ENCODE measurements around the gene QRICH1. TPM values are rescaled to one million over a fixed set of nuclear protein-coding genes. Genes with fewer than 3 reads are reported as not detected.

QRICH1 gene
- total and polyA plus RNA-seq, 4 donors, result 35.1 to 76.0 (median 52.9) TPM

DNA sequence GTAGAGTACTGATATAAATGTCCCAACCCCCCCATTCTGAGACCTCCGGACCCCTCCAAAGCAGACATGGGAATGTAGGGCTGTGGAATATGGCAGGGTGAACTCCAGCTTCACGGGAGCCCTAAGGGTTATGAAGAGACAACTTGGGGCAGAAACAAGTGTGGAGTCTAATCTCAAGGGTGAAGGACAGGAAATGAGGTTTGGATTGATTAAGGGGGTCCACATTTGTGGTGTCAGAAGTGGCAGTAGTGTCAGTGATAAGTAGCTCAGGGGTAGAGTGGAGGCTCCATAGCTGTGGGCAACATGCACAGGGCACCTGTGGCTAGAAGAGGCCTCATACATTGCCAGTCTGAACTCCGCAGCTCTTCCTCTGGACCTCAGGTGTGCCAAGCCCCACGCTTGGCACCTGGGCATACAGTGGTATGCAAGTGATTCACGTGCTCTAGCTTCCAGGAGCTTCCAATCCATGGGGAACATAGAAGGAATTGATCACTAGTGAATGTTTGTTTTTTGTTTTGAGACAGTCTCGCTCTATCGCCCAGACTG, 108.0 kb downstream of the QRICH1 start:
- Histone ChIP-seq H3K36me3 (ENCODE audit: control insufficient read depth in 4 of 4, insufficient read depth in 4 of 4, low read length in 4 of 4) (peaks cover 11 to 29% (median 16%) of the 10 kb centered on the region in 4 donors), H3K9ac (ENCODE audit: insufficient read depth in 1 of 2, low read length in 2 of 2) (no peak overlapping the region), H3K4me3 (no peak overlapping the region), H3K27ac (ENCODE audit: low read depth in 1 of 2, low read length in 1 of 2) (no peak overlapping the region), H3K27me3 (ENCODE audit: control insufficient read depth in 3 of 3, insufficient read depth in 3 of 3, low read length in 2 of 3) (no peaks in the 10 kb centered on the region), H3K9me3 (ENCODE audit: control insufficient read depth in 4 of 4, insufficient read depth in 3 of 4, low read length in 3 of 4) (peaks cover 0 to 3% (median 0%) of the 10 kb centered on the region in 4 donors), H3K4me1 (ENCODE audit: control insufficient read depth in 5 of 5, insufficient read depth in 5 of 5, low read length in 5 of 5) (peaks cover 0 to 10% (median 1%) of the 10 kb centered on the region in 5 donors)
- TF ChIP-seq, protein P1, sequence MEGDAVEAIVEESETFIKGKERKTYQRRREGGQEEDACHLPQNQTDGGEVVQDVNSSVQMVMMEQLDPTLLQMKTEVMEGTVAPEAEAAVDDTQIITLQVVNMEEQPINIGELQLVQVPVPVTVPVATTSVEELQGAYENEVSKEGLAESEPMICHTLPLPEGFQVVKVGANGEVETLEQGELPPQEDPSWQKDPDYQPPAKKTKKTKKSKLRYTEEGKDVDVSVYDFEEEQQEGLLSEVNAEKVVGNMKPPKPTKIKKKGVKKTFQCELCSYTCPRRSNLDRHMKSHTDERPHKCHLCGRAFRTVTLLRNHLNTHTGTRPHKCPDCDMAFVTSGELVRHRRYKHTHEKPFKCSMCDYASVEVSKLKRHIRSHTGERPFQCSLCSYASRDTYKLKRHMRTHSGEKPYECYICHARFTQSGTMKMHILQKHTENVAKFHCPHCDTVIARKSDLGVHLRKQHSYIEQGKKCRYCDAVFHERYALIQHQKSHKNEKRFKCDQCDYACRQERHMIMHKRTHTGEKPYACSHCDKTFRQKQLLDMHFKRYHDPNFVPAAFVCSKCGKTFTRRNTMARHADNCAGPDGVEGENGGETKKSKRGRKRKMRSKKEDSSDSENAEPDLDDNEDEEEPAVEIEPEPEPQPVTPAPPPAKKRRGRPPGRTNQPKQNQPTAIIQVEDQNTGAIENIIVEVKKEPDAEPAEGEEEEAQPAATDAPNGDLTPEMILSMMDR (IDR thresholded peaks at IDR 0.05; ENCODE audit: control extremely low read depth, extremely low read depth), result no peak
- DNase-seq (no peak), ATAC-seq (ENCODE audit: insufficient read depth, low FRiP score) (no peak)
- WGBS, 2 donors, result 90 to 92% methylated on average over 7 of the region's 7 CpGs

DNA sequence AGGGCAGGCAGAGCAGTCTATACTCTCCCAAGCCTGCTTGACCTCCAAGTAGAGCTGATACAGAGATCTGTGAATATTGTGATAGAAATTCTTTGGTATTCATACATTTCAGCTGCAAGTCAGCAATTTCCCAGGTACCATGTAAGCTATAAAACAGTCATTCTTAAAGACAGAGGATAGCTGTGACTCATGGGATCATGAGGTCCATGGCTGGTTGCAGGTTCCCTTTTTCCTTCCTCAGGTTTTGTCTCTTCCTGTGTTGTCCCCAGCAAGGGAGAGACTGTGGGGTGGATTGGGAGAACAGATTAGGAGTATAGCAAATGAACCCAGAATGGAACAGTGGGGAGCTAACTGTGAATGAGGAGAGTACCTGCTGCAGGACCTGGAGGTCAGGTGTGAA, 109.2 kb downstream of the QRICH1 start:
- H3K9me3 ChIP-seq (ENCODE audit: control insufficient read depth in 4 of 4, insufficient read depth in 3 of 4, low read length in 3 of 4), result peaks cover 0 to 3% (median 0%) of the 10 kb centered on the region in 4 donors
- no peak overlapping the region for H3K4me3 ChIP-seq
- H3K4me1 ChIP-seq (ENCODE audit: control insufficient read depth in 5 of 5, insufficient read depth in 5 of 5, low read length in 5 of 5), result peaks cover 0 to 7% (median 3%) of the 10 kb centered on the region in 5 donors
- H3K9ac ChIP-seq (ENCODE audit: insufficient read depth in 1 of 2, low read length in 2 of 2), result no peak overlapping the region
- peaks cover 19 to 37% (median 23%) of the 10 kb centered on the region in 4 donors for H3K36me3 ChIP-seq (ENCODE audit: control insufficient read depth in 4 of 4, insufficient read depth in 4 of 4, low read length in 4 of 4)
- no peaks in the 10 kb centered on the region for H3K27me3 ChIP-seq (ENCODE audit: control insufficient read depth in 3 of 3, insufficient read depth in 3 of 3, low read length in 2 of 3)
- TF ChIP-seq, protein P1 (IDR thresholded peaks at IDR 0.05; ENCODE audit: control extremely low read depth, extremely low read depth), result no peak
- H3K27ac ChIP-seq (ENCODE audit: low read depth in 1 of 2, low read length in 1 of 2), result no peak overlapping the region
- no peak for ATAC-seq (ENCODE audit: insufficient read depth, low FRiP score)
- DNase-seq, result no peak

DNA sequence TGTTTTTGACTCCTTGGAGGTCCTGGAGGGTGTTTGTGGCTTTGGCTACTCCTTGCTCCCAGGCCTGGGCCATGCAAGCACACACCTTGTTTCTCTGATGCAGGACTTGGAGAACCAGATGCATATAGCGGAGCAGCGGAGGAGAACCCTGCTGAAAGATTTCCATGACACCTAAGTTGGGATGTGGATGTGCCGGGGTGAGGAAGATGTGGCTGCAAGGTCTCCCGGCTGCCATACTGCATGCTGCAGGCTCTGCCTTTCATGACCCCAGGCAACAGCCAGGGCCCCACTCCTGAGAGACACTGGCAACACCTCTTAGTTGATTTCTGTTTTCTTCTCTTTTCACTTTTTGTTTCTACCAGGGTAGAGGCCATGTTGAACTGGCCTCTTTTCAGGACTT, 110.8 kb downstream of the QRICH1 start:
- Histone ChIP-seq H3K36me3 (ENCODE audit: control insufficient read depth in 4 of 4, insufficient read depth in 4 of 4, low read length in 4 of 4) (peaks cover 23 to 41% (median 30%) of the 10 kb centered on the region in 4 donors), H3K27me3 (ENCODE audit: control insufficient read depth in 3 of 3, insufficient read depth in 3 of 3, low read length in 2 of 3) (no peaks in the 10 kb centered on the region), H3K27ac (ENCODE audit: low read depth in 1 of 2, low read length in 1 of 2) (no peak overlapping the region), H3K9me3 (ENCODE audit: control insufficient read depth in 4 of 4, insufficient read depth in 3 of 4, low read length in 3 of 4) (peaks cover 0 to 5% (median 0%) of the 10 kb centered on the region in 4 donors), H3K4me3 (no peak overlapping the region), H3K4me1 (ENCODE audit: control insufficient read depth in 5 of 5, insufficient read depth in 5 of 5, low read length in 5 of 5) (peaks cover 0 to 3% (median 0%) of the 10 kb centered on the region in 5 donors), H3K9ac (ENCODE audit: insufficient read depth in 1 of 2, low read length in 2 of 2) (no peak overlapping the region)
- WGBS, 2 donors, result 95 to 96% methylated on average over 4 of the region's 4 CpGs
- DNase-seq (no peak), ATAC-seq (ENCODE audit: insufficient read depth, low FRiP score) (no peak)
- TF ChIP-seq, protein P1 (IDR thresholded peaks at IDR 0.05; ENCODE audit: control extremely low read depth, extremely low read depth), result no peak

DNA sequence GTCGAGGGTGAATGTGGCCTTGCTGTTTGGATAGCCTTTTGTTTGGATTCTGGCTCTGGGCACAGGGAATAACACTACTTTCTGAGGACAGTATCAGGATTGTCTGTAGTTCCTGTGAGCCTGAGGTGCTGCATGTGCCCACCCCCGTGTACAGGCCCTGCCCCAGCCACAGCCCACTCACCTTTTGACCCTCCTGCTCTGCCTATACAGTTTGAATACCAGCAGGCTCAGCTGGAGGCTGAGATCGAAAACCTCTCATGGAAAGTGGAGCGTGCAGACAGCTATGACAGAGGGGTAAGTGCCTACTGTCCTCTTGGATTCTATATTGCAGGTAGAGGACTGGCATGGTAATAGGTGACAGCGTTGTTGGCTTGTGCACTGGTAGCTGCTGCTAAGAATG, 111.2 kb downstream of the QRICH1 start:
- peaks cover 0 to 5% (median 0%) of the 10 kb centered on the region in 4 donors for H3K9me3 ChIP-seq (ENCODE audit: control insufficient read depth in 4 of 4, insufficient read depth in 3 of 4, low read length in 3 of 4)
- ATAC-seq (ENCODE audit: insufficient read depth, low FRiP score) (no peak), DNase-seq (no peak)
- H3K27me3 ChIP-seq (ENCODE audit: control insufficient read depth in 3 of 3, insufficient read depth in 3 of 3, low read length in 2 of 3), result no peaks in the 10 kb centered on the region
- peaks cover 27 to 44% (median 30%) of the 10 kb centered on the region in 4 donors for H3K36me3 ChIP-seq (ENCODE audit: control insufficient read depth in 4 of 4, insufficient read depth in 4 of 4, low read length in 4 of 4)
- 84 to 90% methylated on average over 5 of the region's 5 CpGs for WGBS, 2 donors
- H3K4me1 ChIP-seq (ENCODE audit: control insufficient read depth in 5 of 5, insufficient read depth in 5 of 5, low read length in 5 of 5), result peaks cover 0 to 3% (median 0%) of the 10 kb centered on the region in 5 donors
- H3K27ac ChIP-seq (ENCODE audit: low read depth in 1 of 2, low read length in 1 of 2), result no peak overlapping the region
- TF ChIP-seq, protein P1 (IDR thresholded peaks at IDR 0.05; ENCODE audit: control extremely low read depth, extremely low read depth), result no peak
- no peak overlapping the region for H3K4me3 ChIP-seq
- no peak overlapping the region for H3K9ac ChIP-seq (ENCODE audit: insufficient read depth in 1 of 2, low read length in 2 of 2)

All from lung (tissue), 12 donors.